Measurements from ENCODE around the gene RSPH10B2. TPM values are rescaled to one million over a fixed set of nuclear protein-coding genes. Genes with fewer than 3 reads are reported as not detected.

Gene RSPH10B2
- total and polyA plus RNA-seq, 2 of the 13 experiments (the other 11 are each of a cell fraction or from before 2014, with no cell fraction given): 0.31 TPM; not detected in 1

- peak; percentile 10; the same call in 1 of the 2 replicates for TF ChIP-seq KDM2A (CRISPR knock-in tag; IDR thresholded peaks at IDR 0.05; ENCODE audit: borderline replicate concordance, low read depth)
- 0 out of 2 replicates have a peak, but pooled peaks have one; percentile 44 for TF ChIP-seq ZBTB14 (CRISPR knock-in tag; IDR thresholded peaks at IDR 0.05)
- TF ChIP-seq ZFP37 (CRISPR knock-in tag; IDR thresholded peaks at IDR 0.05; ENCODE audit: borderline replicate concordance): peak; percentile 48; the same call in 1 of the 2 replicates
- TF ChIP-seq UBTF (CRISPR knock-in tag; IDR thresholded peaks at IDR 0.05): peak; percentile 67; the same call in 1 of the 2 replicates
- TF ChIP-seq AGO2 (optimal IDR thresholded peaks at IDR 0.05; ENCODE audit: low read depth, low read length): peak; percentile 53
- TF ChIP-seq NCOA5 (CRISPR knock-in tag; IDR thresholded peaks at IDR 0.05): no peak
- TF ChIP-seq AGO1 (IDR thresholded peaks at IDR 0.05; ENCODE audit: low read depth, low read length, poor library complexity, severe bottlenecking): peak; percentile 3
- 0 out of 2 replicates have a peak, but pooled peaks have one; percentile 10 for TF ChIP-seq ZNF383 (CRISPR knock-in tag; IDR thresholded peaks at IDR 0.05; ENCODE audit: borderline replicate concordance)
- TF ChIP-seq ZBTB7B (CRISPR knock-in tag; IDR thresholded peaks at IDR 0.05): 0 out of 2 replicates have a peak, but pooled peaks have one; percentile 7
- 0 out of 2 replicates have a peak, but pooled peaks have one; percentile 81 for TF ChIP-seq ZNF83 (CRISPR knock-in tag; IDR thresholded peaks at IDR 0.05; ENCODE audit: borderline replicate concordance)
- TF ChIP-seq, protein P1, sequence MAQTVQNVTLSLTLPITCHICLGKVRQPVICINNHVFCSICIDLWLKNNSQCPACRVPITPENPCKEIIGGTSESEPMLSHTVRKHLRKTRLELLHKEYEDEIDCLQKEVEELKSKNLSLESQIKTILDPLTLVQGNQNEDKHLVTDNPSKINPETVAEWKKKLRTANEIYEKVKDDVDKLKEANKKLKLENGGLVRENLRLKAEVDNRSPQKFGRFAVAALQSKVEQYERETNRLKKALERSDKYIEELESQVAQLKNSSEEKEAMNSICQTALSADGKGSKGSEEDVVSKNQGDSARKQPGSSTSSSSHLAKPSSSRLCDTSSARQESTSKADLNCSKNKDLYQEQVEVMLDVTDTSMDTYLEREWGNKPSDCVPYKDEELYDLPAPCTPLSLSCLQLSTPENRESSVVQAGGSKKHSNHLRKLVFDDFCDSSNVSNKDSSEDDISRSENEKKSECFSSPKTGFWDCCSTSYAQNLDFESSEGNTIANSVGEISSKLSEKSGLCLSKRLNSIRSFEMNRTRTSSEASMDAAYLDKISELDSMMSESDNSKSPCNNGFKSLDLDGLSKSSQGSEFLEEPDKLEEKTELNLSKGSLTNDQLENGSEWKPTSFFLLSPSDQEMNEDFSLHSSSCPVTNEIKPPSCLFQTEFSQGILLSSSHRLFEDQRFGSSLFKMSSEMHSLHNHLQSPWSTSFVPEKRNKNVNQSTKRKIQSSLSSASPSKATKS (CRISPR knock-in tag; IDR thresholded peaks at IDR 0.05): no peak
- 0 out of 2 replicates have a peak, but pooled peaks have one; percentile 11 for TF ChIP-seq ZNF850 (CRISPR knock-in tag; conservative IDR thresholded peaks at IDR 0.05)
- TF ChIP-seq, protein P2, sequence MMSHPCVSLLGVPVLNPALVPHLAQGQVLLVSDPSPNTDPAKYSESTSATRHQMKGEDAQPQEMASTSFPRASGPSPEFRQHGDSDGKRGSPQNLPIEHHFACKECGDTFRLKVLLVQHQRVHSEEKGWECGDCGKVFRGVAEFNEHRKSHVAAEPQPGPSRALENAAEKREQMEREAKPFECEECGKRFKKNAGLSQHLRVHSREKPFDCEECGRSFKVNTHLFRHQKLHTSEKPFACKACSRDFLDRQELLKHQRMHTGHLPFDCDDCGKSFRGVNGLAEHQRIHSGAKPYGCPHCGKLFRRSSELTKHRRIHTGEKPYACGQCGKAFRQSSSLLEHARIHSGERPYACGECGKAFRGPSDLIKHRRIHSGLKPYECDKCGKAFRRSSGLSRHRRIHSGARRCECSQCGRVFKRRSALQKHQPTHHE (CRISPR knock-in tag; IDR thresholded peaks at IDR 0.05; ENCODE audit: borderline replicate concordance): no peak
- peak; percentile 11 for TF ChIP-seq HNRNPK (IDR thresholded peaks at IDR 0.05; ENCODE audit: low read depth, low read length, poor library complexity, severe bottlenecking)
- TF ChIP-seq, protein P3, sequence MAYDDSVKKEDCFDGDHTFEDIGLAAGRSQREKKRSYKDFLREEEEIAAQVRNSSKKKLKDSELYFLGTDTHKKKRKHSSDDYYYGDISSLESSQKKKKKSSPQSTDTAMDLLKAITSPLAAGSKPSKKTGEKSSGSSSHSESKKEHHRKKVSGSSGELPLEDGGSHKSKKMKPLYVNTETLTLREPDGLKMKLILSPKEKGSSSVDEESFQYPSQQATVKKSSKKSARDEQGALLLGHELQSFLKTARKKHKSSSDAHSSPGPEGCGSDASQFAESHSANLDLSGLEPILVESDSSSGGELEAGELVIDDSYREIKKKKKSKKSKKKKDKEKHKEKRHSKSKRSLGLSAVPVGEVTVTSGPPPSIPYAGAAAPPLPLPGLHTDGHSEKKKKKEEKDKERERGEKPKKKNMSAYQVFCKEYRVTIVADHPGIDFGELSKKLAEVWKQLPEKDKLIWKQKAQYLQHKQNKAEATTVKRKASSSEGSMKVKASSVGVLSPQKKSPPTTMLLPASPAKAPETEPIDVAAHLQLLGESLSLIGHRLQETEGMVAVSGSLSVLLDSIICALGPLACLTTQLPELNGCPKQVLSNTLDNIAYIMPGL (CRISPR knock-in tag; IDR thresholded peaks at IDR 0.05; ENCODE audit: borderline replicate concordance in 1 of 2, low read depth in 1 of 2): peak in 1 of 2 experiments; percentile 69; a peak in 2 of 4 replicates
- 0 out of 2 replicates have a peak, but pooled peaks have one; percentile 33 for TF ChIP-seq CREB1 (IDR thresholded peaks at IDR 0.05)
- no peak for TF ChIP-seq CREB1 (CRISPR knock-in tag; IDR thresholded peaks at IDR 0.05)
- peak; percentile 56; the same call in 1 of the 2 replicates for TF ChIP-seq MTA1 (CRISPR knock-in tag; IDR thresholded peaks at IDR 0.05; ENCODE audit: borderline replicate concordance)
Measured at GRCh38 chr7:6705959-6706665, 47.8 kb upstream of the RSPH10B2 start (continued).

Measured in HepG2 (cell line).